ENCODE results near the gene SP2. TPM values are rescaled to one million over a fixed set of nuclear protein-coding genes. Genes with fewer than 3 reads are reported as not detected.

The SP2 gene
- polyA plus RNA-seq, 1 donor (not counting 4 experiments of a cell fraction or from before 2014, with no cell fraction given), result 2.1 TPM

DNA sequence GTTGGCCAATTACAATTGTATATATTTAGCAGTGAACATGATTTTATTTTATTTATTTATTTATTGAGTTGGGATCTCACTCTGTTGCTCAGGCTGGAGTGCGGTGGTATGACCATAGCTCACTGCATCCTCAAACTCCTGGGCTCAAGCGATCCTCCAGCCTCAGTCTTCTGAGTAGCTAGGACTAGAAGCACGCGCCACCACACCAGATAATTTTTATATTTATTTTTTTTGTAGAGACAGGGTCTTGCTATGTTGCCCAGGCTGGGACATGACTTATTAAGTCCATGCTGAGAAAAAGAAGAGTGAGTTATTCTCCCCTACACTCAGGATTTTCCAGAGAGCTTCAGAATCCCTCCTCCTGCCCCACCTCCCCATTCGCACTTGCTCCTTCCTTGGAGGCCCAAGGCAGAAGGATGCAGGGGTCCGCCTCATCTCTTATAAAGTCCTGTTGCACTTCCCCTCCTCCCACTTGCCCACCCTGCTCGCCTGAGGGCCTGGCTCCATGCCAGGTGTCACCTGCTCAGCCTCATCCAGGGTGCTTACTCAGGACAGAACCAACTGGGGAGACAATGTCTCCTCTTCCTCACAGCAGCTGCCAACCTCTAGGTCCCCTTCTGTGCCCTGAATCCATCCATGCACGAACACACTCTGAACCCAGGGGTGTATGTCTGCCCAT is 16.1 kb upstream of the SP2 start:
- dilution Hi-C loops (cut with MboI; ENCODE audit: extremely low pct_ligation_motif_present, low sequenced_read_pairs), result no loop called here
- Histone ChIP-seq H3K9me3 (ENCODE audit: control insufficient read depth, low read depth, low read length) (no peaks in the 10 kb centered on the region), H3K27me3 (ENCODE audit: control insufficient read depth, extremely low read depth, insufficient read depth, low read length) (peaks cover 5% of the 10 kb centered on the region), H3K4me1 (ENCODE audit: control insufficient read depth, extremely low read depth, insufficient read depth, low read length) (peaks cover 3% of the 10 kb centered on the region), H3K9me1 (ENCODE audit: control insufficient read depth, extremely low read depth, insufficient read depth, low read length) (no peaks in the 10 kb centered on the region), H4K20me1 (ENCODE audit: control insufficient read depth, extremely low read depth, insufficient read depth, low read length) (no peaks in the 10 kb centered on the region), H3K36me3 (ENCODE audit: control insufficient read depth in 2 of 2, extremely low read depth in 1 of 2, insufficient read depth in 2 of 2, low read length in 2 of 2) (no peaks in the 10 kb centered on the region), H3K9ac (ENCODE audit: control insufficient read depth, extremely low read depth, insufficient read depth, low read length) (no peak overlapping the region), H2AFZ (ENCODE audit: control insufficient read depth, low read length) (no peak overlapping the region), H3K4me2 (ENCODE audit: control insufficient read depth, extremely low read depth, insufficient read depth, low read depth, low read length) (no peak overlapping the region), H3K4me3 (ENCODE audit: control insufficient read depth in 2 of 3, extremely low read depth in 1 of 3, insufficient read depth in 2 of 3, low read depth in 1 of 3, low read length in 3 of 3) (no peak overlapping the region), H3K27ac (ENCODE audit: control insufficient read depth, insufficient read depth, low read length) (no peak overlapping the region), H3K79me2 (ENCODE audit: control insufficient read depth, insufficient read depth, low read length) (no peaks in the 10 kb centered on the region)
- no peak for TF ChIP-seq EZH2 (IDR thresholded peaks at IDR 0.05; ENCODE audit: low read length)
- TF ChIP-seq, protein P1, sequence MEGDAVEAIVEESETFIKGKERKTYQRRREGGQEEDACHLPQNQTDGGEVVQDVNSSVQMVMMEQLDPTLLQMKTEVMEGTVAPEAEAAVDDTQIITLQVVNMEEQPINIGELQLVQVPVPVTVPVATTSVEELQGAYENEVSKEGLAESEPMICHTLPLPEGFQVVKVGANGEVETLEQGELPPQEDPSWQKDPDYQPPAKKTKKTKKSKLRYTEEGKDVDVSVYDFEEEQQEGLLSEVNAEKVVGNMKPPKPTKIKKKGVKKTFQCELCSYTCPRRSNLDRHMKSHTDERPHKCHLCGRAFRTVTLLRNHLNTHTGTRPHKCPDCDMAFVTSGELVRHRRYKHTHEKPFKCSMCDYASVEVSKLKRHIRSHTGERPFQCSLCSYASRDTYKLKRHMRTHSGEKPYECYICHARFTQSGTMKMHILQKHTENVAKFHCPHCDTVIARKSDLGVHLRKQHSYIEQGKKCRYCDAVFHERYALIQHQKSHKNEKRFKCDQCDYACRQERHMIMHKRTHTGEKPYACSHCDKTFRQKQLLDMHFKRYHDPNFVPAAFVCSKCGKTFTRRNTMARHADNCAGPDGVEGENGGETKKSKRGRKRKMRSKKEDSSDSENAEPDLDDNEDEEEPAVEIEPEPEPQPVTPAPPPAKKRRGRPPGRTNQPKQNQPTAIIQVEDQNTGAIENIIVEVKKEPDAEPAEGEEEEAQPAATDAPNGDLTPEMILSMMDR (optimal IDR thresholded peaks at IDR 0.05 in 1 of 3, IDR thresholded peaks at IDR 0.05 in 1 of 3, conservative IDR thresholded peaks at IDR 0.05 in 1 of 3; ENCODE audit: extremely low read depth in 1 of 3, insufficient read depth in 2 of 3, low read length in 3 of 3), result no peak
- DNase-seq (ENCODE audit: low read depth, low spot score) (no peak), FAIRE-seq (no peak)

DNA sequence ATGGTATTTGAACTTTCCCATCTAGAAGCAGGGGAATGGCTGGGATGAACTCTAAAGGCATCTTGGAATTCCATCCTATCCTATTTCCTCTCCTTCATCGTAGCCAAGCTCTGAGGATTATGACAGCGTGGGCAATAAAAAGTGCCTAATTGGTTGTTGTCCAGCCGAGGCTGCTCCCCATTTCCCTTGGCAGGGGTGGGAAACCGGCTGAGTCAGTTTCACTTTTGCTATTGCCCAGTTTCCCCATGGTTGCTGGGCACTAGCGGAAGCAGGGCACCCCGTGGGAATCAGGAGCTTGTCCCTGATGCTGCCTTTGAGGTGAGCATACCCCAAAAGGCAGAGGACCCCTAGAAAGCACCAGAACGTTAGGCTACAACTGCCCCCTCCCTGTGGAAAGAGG is 13.8 kb upstream of the SP2 start:
- dilution Hi-C loops (cut with MboI; ENCODE audit: extremely low pct_ligation_motif_present, low sequenced_read_pairs), result no loop called here
- no peaks in the 10 kb centered on the region for H3K79me2 ChIP-seq (ENCODE audit: control insufficient read depth, insufficient read depth, low read length)
- H3K27ac ChIP-seq (ENCODE audit: control insufficient read depth, insufficient read depth, low read length), result no peak overlapping the region
- no peak for TF ChIP-seq EZH2 (IDR thresholded peaks at IDR 0.05; ENCODE audit: low read length)
- TF ChIP-seq, protein P1 (optimal IDR thresholded peaks at IDR 0.05 in 1 of 3, IDR thresholded peaks at IDR 0.05 in 1 of 3, conservative IDR thresholded peaks at IDR 0.05 in 1 of 3; ENCODE audit: extremely low read depth in 1 of 3, insufficient read depth in 2 of 3, low read length in 3 of 3), result no peak
- H3K9me1 ChIP-seq (ENCODE audit: control insufficient read depth, extremely low read depth, insufficient read depth, low read length), result no peaks in the 10 kb centered on the region
- DNase-seq (ENCODE audit: low read depth, low spot score) (no peak), FAIRE-seq (no peak)
- H3K9ac ChIP-seq (ENCODE audit: control insufficient read depth, extremely low read depth, insufficient read depth, low read length), result no peak overlapping the region
- H3K36me3 ChIP-seq (ENCODE audit: control insufficient read depth in 2 of 2, extremely low read depth in 1 of 2, insufficient read depth in 2 of 2, low read length in 2 of 2), result no peaks in the 10 kb centered on the region
- no peaks in the 10 kb centered on the region for H4K20me1 ChIP-seq (ENCODE audit: control insufficient read depth, extremely low read depth, insufficient read depth, low read length)
- H3K4me3 ChIP-seq (ENCODE audit: control insufficient read depth in 2 of 3, extremely low read depth in 1 of 3, insufficient read depth in 2 of 3, low read depth in 1 of 3, low read length in 3 of 3), result no peak overlapping the region
- H2AFZ ChIP-seq (ENCODE audit: control insufficient read depth, low read length), result peak overlapping the region; percentile 14
- H3K4me1 ChIP-seq (ENCODE audit: control insufficient read depth, extremely low read depth, insufficient read depth, low read length), result peaks cover 13% of the 10 kb centered on the region
- H3K9me3 ChIP-seq (ENCODE audit: control insufficient read depth, low read depth, low read length), result no peaks in the 10 kb centered on the region
- H3K27me3 ChIP-seq (ENCODE audit: control insufficient read depth, extremely low read depth, insufficient read depth, low read length), result no peaks in the 10 kb centered on the region
- H3K4me2 ChIP-seq (ENCODE audit: control insufficient read depth, extremely low read depth, insufficient read depth, low read depth, low read length), result peak overlapping the region; percentile 41

Data from keratinocyte (primary cell).